Upper lobe of left lung (tissue), 6 donors: ENCODE measurements around the gene KDM5D. TPM values are rescaled to one million over a fixed set of nuclear protein-coding genes. Genes with fewer than 3 reads are reported as not detected.

ENCODE experiments used
- ATAC-seq, 2 donors: fragments of 200-7000 bp; cut with Tn5 transposase; one replicate each; pipeline ENCODE4 v1.9.1; 2022; ENCODE audit warnings: mild to moderate bottlenecking in 2 of 2, moderate library complexity in 2 of 2; ENCODE audit not compliant: low FRiP score in 2 of 2
- DNase-seq, 2 donors: peaks; one replicate each; pipeline ENCODE4 v3.0.0-alpha.2; 2019 to 2020
- H3K27ac ChIP-seq, 4 donors: fragments of 200-600 bp; sonication (generic); one replicate each; pipeline ENCODE4 v1.5.1; 2016 to 2019
- H3K27me3 ChIP-seq, 4 donors: fragments of 200-600 bp; sonication (generic); one replicate each; pipeline ENCODE4 v1.5.1; 2017 to 2019
- H3K36me3 ChIP-seq, 4 donors: fragments of 200-600 bp; sonication (generic); one replicate each; pipeline ENCODE4 v1.5.1; 2016 to 2019
- H3K4me1 ChIP-seq, 4 donors: fragments of 200-600 bp; sonication (generic); one replicate each; pipeline ENCODE4 v1.5.1; 2018 to 2019
- H3K4me3 ChIP-seq, 4 donors: fragments of 200-600 bp; sonication (generic); one replicate each; pipeline ENCODE4 v1.5.1; 2017 to 2019; ENCODE audit warnings: mild to moderate bottlenecking in 2 of 4, moderate library complexity in 1 of 4
- H3K9me3 ChIP-seq, 4 donors: fragments of 200-600 bp; sonication (generic); one replicate each; pipeline ENCODE4 v1.5.1; 2018 to 2019
- CTCF ChIP-seq, 6 experiments: fragments of 450-650 bp in 4 of 6; fragments of 200-600 bp in 2 of 6; sonication (generic) in 2 of 6; IDR thresholded peaks; one replicate each; pipeline ENCODE4 v1.5.1; 2016 to 2019; ENCODE audit warnings: antibody characterized with exemption in 6 of 6
- EP300 ChIP-seq, 4 donors: sonication (generic); formaldehyde crosslinking; IDR thresholded peaks; one replicate each; pipeline ENCODE4 v1.5.1; 2017; ENCODE audit warnings: antibody characterized with exemption in 4 of 4, control low read depth in 2 of 4
- POLR2A ChIP-seq, 4 donors: fragments of 450-650 bp; IDR thresholded peaks; one replicate each; pipeline ENCODE4 v1.5.1; 2016 to 2017; ENCODE audit warnings: antibody characterized with exemption in 4 of 4, mild to moderate bottlenecking in 2 of 4
- POLR2AphosphoS5 ChIP-seq, 2 donors: sonication (generic); formaldehyde crosslinking; IDR thresholded peaks; one replicate each; pipeline ENCODE4 v1.5.1; 2017; ENCODE audit warnings: antibody characterized with exemption in 2 of 2
- WGBS, 2 donors: methylation state at CpG; one replicate each; pipeline ENCODE4 v1.1.5; 2017 to 2018; 5-methylcytosine and 5-hydroxymethylcytosine counted together
- total RNA-seq, 6 donors: library from RNA; depleted of rRNA in 4 of 6; stranded (reverse); fragments of >200 nt in 4 of 6; gene quantifications; one replicate each; pipeline versions ENCODE4 v1.1.0 to v1.2.1, GENCODE V29; 2016 to 2021
- donor health status: DM: no; HTN: no; CAD: no; lungs with moderate emphysema.
- donor health status: DM: no; HTN: yes; CAD: no; lungs with severe emphysema.

The KDM5D gene
- total RNA-seq, 6 donors from 2014 or later, result 0.20 to 178 (median 46.5) TPM; not detected in 2

- no peak for DNase-seq
- H3K36me3 ChIP-seq, result no peaks in the 10 kb centered on the region
- no peak for TF ChIP-seq EP300 (IDR thresholded peaks at IDR 0.05)
- no peak for TF ChIP-seq POLR2AphosphoS5 (IDR thresholded peaks at IDR 0.05)
- TF ChIP-seq POLR2A (IDR thresholded peaks at IDR 0.05), result no peak
- TF ChIP-seq CTCF (IDR thresholded peaks at IDR 0.05), result no peak
- H3K27ac ChIP-seq, result no peak overlapping the region
- H3K4me3 ChIP-seq, result no peak overlapping the region
- no peaks in the 10 kb centered on the region for H3K27me3 ChIP-seq
- no peak for ATAC-seq
- no peaks in the 10 kb centered on the region for H3K4me1 ChIP-seq
- H3K9me3 ChIP-seq, result no peaks in the 10 kb centered on the region
Measured at GRCh38 chrY:19698495-19698894, 46.0 kb downstream of the KDM5D start.

DNA sequence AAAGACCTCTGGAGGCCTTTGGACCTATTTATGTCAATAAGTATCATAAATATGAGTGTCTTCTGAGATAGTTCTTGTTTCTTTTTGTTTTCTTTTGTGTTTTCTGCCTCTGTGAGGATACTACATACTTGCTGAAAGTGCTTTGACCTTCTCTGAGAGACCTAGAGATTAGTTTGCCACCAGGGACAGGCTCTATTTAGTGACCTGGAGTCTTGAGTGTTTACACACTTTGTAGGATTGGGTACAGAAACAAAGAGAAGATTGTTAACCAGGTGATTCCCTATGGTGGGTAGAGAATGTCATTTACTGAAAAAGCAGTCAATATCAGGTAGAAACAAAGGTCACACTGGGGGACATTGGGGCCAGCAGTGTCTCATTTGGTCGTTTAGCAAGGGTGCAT, 63.7 kb downstream of the KDM5D start:
- ATAC-seq (no peak), DNase-seq (no peak)
- Histone ChIP-seq H3K27ac (no peak overlapping the region), H3K36me3 (no peaks in the 10 kb centered on the region), H3K9me3 (no peaks in the 10 kb centered on the region), H3K4me1 (no peaks in the 10 kb centered on the region), H3K27me3 (no peaks in the 10 kb centered on the region), H3K4me3 (no peak overlapping the region)
- WGBS, 2 donors, result 30% methylated on average over 1 of the region's 1 CpG; no CpG with 5 or more reads in 1 of the 2 donors
- TF ChIP-seq CTCF (IDR thresholded peaks at IDR 0.05) (no peak), POLR2A (IDR thresholded peaks at IDR 0.05) (no peak), POLR2AphosphoS5 (IDR thresholded peaks at IDR 0.05) (no peak), EP300 (IDR thresholded peaks at IDR 0.05) (no peak)
